ENCODE data around the gene PLEKHG3. TPM values are rescaled to one million over a fixed set of nuclear protein-coding genes. Genes with fewer than 3 reads are reported as not detected.
A peak's percentile ranks its signal among the peaks of the same experiment; 100 is the strongest.

PLEKHG3 gene
- total RNA-seq, 1 donor from 2014 or later: 12.6 TPM

DNA sequence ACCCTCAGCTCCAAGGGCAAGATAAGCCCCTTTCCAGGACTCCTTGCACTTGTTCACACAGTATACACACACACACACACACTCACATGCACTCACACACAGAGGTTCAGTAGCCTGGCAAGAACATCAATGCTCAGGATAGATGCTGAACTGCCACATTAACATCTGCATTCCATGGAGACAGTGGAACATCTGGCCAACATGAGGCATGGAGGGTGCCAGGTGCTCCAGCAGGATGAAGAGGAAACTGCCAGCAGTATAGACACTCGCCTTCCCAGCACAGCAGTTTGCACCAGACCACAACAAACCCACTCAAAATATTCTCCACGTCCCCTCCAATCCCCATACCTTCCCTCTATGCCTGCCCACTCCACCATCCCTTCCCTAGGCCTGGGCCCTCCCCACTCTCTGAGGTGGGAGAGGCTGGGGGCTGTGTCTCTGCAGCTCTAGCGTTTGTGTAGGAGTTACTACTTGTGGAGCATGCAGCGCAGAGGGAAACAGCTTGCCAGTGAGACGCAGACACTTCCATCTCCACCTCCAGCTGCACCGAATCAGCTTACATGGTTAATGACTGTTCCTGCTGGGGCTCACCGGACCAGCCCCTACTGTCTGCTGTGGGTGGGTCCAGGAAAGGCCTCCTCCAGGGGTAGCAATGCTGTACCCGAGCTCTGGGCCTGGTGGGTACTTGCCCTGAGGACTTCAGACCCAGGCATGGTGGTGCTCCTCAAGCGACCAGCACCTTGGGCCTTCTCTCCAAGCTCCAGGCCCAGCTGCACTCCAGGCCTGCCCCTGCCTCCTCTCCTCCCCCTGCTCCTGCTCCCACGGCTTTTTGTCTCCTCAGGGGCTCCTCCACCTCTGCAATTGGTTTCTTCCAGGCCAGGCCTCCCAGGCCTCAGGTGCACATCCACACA lies 18.6 kb upstream of the PLEKHG3 start:
- Mint-ChIP-seq H3K27ac (peak overlapping the region; percentile 68), H3K4me3 (peak overlapping the region; percentile 52), H3K27me3 (ENCODE audit: insufficient read depth, low read depth) (peaks cover 16% of the 10 kb centered on the region), H3K4me1 (peaks cover 32% of the 10 kb centered on the region), H3K9me3 (no peaks in the 10 kb centered on the region), H3K36me3 (no peaks in the 10 kb centered on the region)
- TF ChIP-seq CTCF (IDR thresholded peaks at IDR 0.05): no peak
- TF ChIP-seq EZH2 (IDR thresholded peaks at IDR 0.05): no peak
- no peak for TF ChIP-seq EZH2phosphoT487 (IDR thresholded peaks at IDR 0.05)
- H4K20me1 ChIP-seq (ENCODE audit: low read depth): no peaks in the 10 kb centered on the region
- no peak overlapping the region for H3K4me3 ChIP-seq
- no peak overlapping the region for H3K4me2 ChIP-seq
- H3K27me3 ChIP-seq: no peaks in the 10 kb centered on the region
- DNase-seq (ENCODE audit: low spot score): peak; percentile 36
- no peaks in the 10 kb centered on the region for H3K9me3 ChIP-seq (ENCODE audit: low read depth)
- no peaks in the 10 kb centered on the region for H3K36me3 ChIP-seq
- no peak overlapping the region for H3K9ac ChIP-seq
- H3F3A ChIP-seq (ENCODE audit: low read depth): peaks cover 9% of the 10 kb centered on the region
- H3K4me1 ChIP-seq: peaks cover 23% of the 10 kb centered on the region
- no peaks in the 10 kb centered on the region for H3K79me2 ChIP-seq (ENCODE audit: low read depth)
- H2AFZ ChIP-seq (replicated peaks): peak overlapping the region; percentile 97
- peak overlapping the region; percentile 68 for H3K27ac ChIP-seq

DNA sequence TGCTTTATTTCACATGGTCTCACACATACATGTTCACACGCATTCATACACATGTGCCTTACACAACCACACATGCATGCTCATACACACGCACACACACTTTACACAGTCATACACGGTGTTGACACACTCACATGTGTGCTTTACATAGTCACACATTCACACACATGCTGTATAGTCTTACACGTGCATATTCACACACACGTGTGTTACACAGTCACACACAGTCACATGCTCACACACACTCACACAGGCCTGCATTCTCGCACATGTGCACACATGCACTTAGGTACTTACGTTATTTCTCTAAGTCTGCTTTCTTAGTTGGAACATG lies 18.0 kb upstream of the PLEKHG3 start:
- H3K27ac Mint-ChIP-seq: peak overlapping the region; percentile 68
- no peaks in the 10 kb centered on the region for H4K20me1 ChIP-seq (ENCODE audit: low read depth)
- no peak for DNase-seq (ENCODE audit: low spot score)
- no peaks in the 10 kb centered on the region for H3K27me3 ChIP-seq
- H3K27me3 Mint-ChIP-seq (ENCODE audit: insufficient read depth, low read depth): peaks cover 16% of the 10 kb centered on the region
- H3K9ac ChIP-seq: no peak overlapping the region
- H3K4me1 ChIP-seq: peaks cover 23% of the 10 kb centered on the region
- TF ChIP-seq EZH2phosphoT487 (IDR thresholded peaks at IDR 0.05) (no peak), CTCF (IDR thresholded peaks at IDR 0.05) (no peak), EZH2 (IDR thresholded peaks at IDR 0.05) (no peak)
- H3K4me1 Mint-ChIP-seq: peaks cover 32% of the 10 kb centered on the region
- H3K27ac ChIP-seq: no peak overlapping the region
- H3K4me3 ChIP-seq: no peak overlapping the region
- no peaks in the 10 kb centered on the region for H3K36me3 ChIP-seq
- H3K9me3 ChIP-seq (ENCODE audit: low read depth): no peaks in the 10 kb centered on the region
- H3F3A ChIP-seq (ENCODE audit: low read depth): peaks cover 9% of the 10 kb centered on the region
- no peaks in the 10 kb centered on the region for H3K79me2 ChIP-seq (ENCODE audit: low read depth)
- H3K9me3 Mint-ChIP-seq: no peaks in the 10 kb centered on the region
- H3K4me3 Mint-ChIP-seq: no peak overlapping the region
- no peaks in the 10 kb centered on the region for H3K36me3 Mint-ChIP-seq
- H3K4me2 ChIP-seq: no peak overlapping the region
- peak overlapping the region; percentile 97 for H2AFZ ChIP-seq (replicated peaks)

GRCh38 chr14:64688031-64688430 lies 16.2 kb upstream of the PLEKHG3 start:
- Mint-ChIP-seq H3K9me3 (no peaks in the 10 kb centered on the region), H3K27me3 (ENCODE audit: insufficient read depth, low read depth) (peaks cover 18% of the 10 kb centered on the region)
- TF ChIP-seq EZH2 (IDR thresholded peaks at IDR 0.05) (no peak), EZH2phosphoT487 (IDR thresholded peaks at IDR 0.05) (no peak), CTCF (IDR thresholded peaks at IDR 0.05) (no peak)

More at GRCh38 chr14:64688031-64688430, 16.2 kb upstream of the PLEKHG3 start:
- no peaks in the 10 kb centered on the region for H3K79me2 ChIP-seq (ENCODE audit: low read depth)
- no peak overlapping the region for H2AFZ ChIP-seq (replicated peaks)
- no peak overlapping the region for H3K27ac ChIP-seq
- H3K4me3 Mint-ChIP-seq: no peak overlapping the region
- no peak for DNase-seq (ENCODE audit: low spot score)
- H4K20me1 ChIP-seq (ENCODE audit: low read depth): no peaks in the 10 kb centered on the region
- no peak overlapping the region for H3K9ac ChIP-seq
- H3K4me1 ChIP-seq: peaks cover 13% of the 10 kb centered on the region
- no peaks in the 10 kb centered on the region for H3K9me3 ChIP-seq (ENCODE audit: low read depth)
- H3K4me1 Mint-ChIP-seq: peaks cover 22% of the 10 kb centered on the region
- H3F3A ChIP-seq (ENCODE audit: low read depth): peaks cover 5% of the 10 kb centered on the region
- no peaks in the 10 kb centered on the region for H3K36me3 Mint-ChIP-seq
- H3K27me3 ChIP-seq: no peaks in the 10 kb centered on the region
- H3K27ac Mint-ChIP-seq: peak overlapping the region; percentile 32
- H3K36me3 ChIP-seq: no peaks in the 10 kb centered on the region
- H3K4me3 ChIP-seq: no peak overlapping the region
- H3K4me2 ChIP-seq: no peak overlapping the region

All from neural progenitor cell (in vitro differentiated cells).